K562 (cell line): ENCODE data around the gene CSF2. TPM values are rescaled to one million over a fixed set of nuclear protein-coding genes. Genes with fewer than 3 reads are reported as not detected.
A peak's percentile ranks its signal among the peaks of the same experiment; 100 is the strongest.

Experiments used
- ASH1L ChIP-seq: fragments of 450-650 bp; IDR thresholded peaks from 2 replicates; pipeline ENCODE4 v1.6.1; 2018; ENCODE audit warnings: borderline replicate concordance, mild to moderate bottlenecking, low read depth; ENCODE audit not compliant: partially characterized antibody
- BRF2 ChIP-seq: IDR thresholded peaks from 3 replicates; pipeline ENCODE4 v1.6.1; 2011; ENCODE audit warnings: borderline replicate concordance, mild to moderate bottlenecking; ENCODE audit not compliant: insufficient read length, insufficient read depth
- CBX1 ChIP-seq: sonication (generic); IDR thresholded peaks from 2 replicates; pipeline ENCODE4 v1.6.1; 2016; ENCODE audit warnings: antibody characterized with exemption, low read depth, mild to moderate bottlenecking
- CHD2 ChIP-seq: IDR thresholded peaks from 2 replicates; pipeline ENCODE4 v1.6.1; 2011; ENCODE audit warnings: low read depth, low read length
- E2F1 ChIP-seq: sonication (generic); formaldehyde crosslinking; IDR thresholded peaks from 2 replicates; pipeline ENCODE4 v1.8.1; 2023; ENCODE audit warnings: mild to moderate bottlenecking, missing genetic modification reagents, moderate library complexity
- ETV5 ChIP-seq: sonication (generic); formaldehyde crosslinking; IDR thresholded peaks from 2 replicates; pipeline ENCODE4 v1.4.0; 2020; ENCODE audit warnings: low read depth, mild to moderate bottlenecking, missing genetic modification reagents
- ETV6 ChIP-seq, 3 experiments: fragments of 150-350 bp in 1 of 3; sonication (generic) in 1 of 3; formaldehyde crosslinking in 1 of 3; IDR thresholded peaks; 2 replicates each; pipeline versions ENCODE4 v1.6.1 to v1.8.0; 2014 to 2022; ENCODE audit warnings: borderline replicate concordance in 2 of 3, low read depth in 2 of 3, antibody characterized with exemption in 1 of 3, low read length in 1 of 3, mild to moderate bottlenecking in 1 of 3, missing genetic modification reagents in 1 of 3
- FOXK1 ChIP-seq: sonication (generic); formaldehyde crosslinking; IDR thresholded peaks from 2 replicates; pipeline ENCODE4 v1.8.0; 2022; ENCODE audit warnings: missing genetic modification reagents, mild to moderate bottlenecking, borderline replicate concordance
- GABPA ChIP-seq: fragments of 200-800 bp; sonication (Bioruptor generic); conservative IDR thresholded peaks from 2 replicates; pipeline ENCODE4 v1.6.1; 2016; ENCODE audit warnings: low read depth, missing genetic modification characterization, missing compliant biosample characterization
- HDAC1 ChIP-seq, 2 experiments: fragments of 450-650 bp; IDR thresholded peaks; 2 replicates each; pipeline ENCODE4 v1.6.1; 2016 to 2017; ENCODE audit warnings: inconsistent platforms in 1 of 2, mild to moderate bottlenecking in 1 of 2, moderate library complexity in 1 of 2
- HMGN3 ChIP-seq: IDR thresholded peaks from 2 replicates; pipeline ENCODE4 v1.6.1; 2011; ENCODE audit warnings: borderline replicate concordance, low read depth, mild to moderate bottlenecking, mixed read lengths, low read length; ENCODE audit not compliant: insufficient read length; ENCODE audit errors: extremely low read depth
- HNRNPLL ChIP-seq: fragments of 200-400 bp; formaldehyde crosslinking; IDR thresholded peaks from 2 replicates; pipeline ENCODE4 v1.6.1; 2017; ENCODE audit warnings: low read length, low read depth, mild to moderate bottlenecking; ENCODE audit not compliant: poor library complexity, severe bottlenecking
- JUNB ChIP-seq: fragments of 450-650 bp; formaldehyde crosslinking; conservative IDR thresholded peaks from 2 replicates; pipeline ENCODE4 v1.4.0; 2020; ENCODE audit warnings: mild to moderate bottlenecking
- MCM2 ChIP-seq: fragments of 450-650 bp; IDR thresholded peaks from 2 replicates; pipeline ENCODE4 v1.6.1; 2017; ENCODE audit warnings: low read depth, mild to moderate bottlenecking
- MNT ChIP-seq, 2 experiments: fragments of 450-650 bp; conservative IDR thresholded peaks; 2 replicates each; pipeline ENCODE4 v1.6.1; 2017; ENCODE audit warnings: mild to moderate bottlenecking in 2 of 2, moderate library complexity in 2 of 2
- NCOA1 ChIP-seq: fragments of 450-650 bp; IDR thresholded peaks from 2 replicates; pipeline ENCODE4 v1.6.1; 2016; ENCODE audit warnings: low read depth
- POLR2B ChIP-seq: fragments of 450-650 bp; IDR thresholded peaks from 2 replicates; pipeline ENCODE4 v1.6.1; 2018; ENCODE audit warnings: low read depth; ENCODE audit not compliant: partially characterized antibody
- SMAD2 ChIP-seq: fragments of 150-350 bp; IDR thresholded peaks from 2 replicates; pipeline ENCODE4 v1.6.1; 2014; ENCODE audit warnings: low read depth, mild to moderate bottlenecking, low read length
- SMC3 ChIP-seq: conservative IDR thresholded peaks from 2 replicates; pipeline ENCODE4 v1.6.1; 2011; ENCODE audit warnings: low read depth, low read length, improper control_type of control experiment; ENCODE audit not compliant: insufficient read depth
- SNRNP70 ChIP-seq: fragments of 200-400 bp; formaldehyde crosslinking; optimal IDR thresholded peaks from 2 replicates; pipeline ENCODE3; 2017; ENCODE audit warnings: low read depth, low read length
- ZFP30 ChIP-seq: fragments of 250-450 bp; sonication (Bioruptor Pico); IDR thresholded peaks from 2 replicates; pipeline ENCODE4 v1.8.0; 2022; ENCODE audit warnings: moderate library complexity, mild to moderate bottlenecking, inconsistent platforms, borderline replicate concordance
- ZKSCAN8 ChIP-seq: fragments of 200-800 bp; sonication (Bioruptor generic); IDR thresholded peaks from 2 replicates; pipeline ENCODE4 v1.6.1; 2016; ENCODE audit warnings: missing genetic modification characterization, missing compliant biosample characterization
- ZNF239 ChIP-seq: fragments of 250-450 bp; sonication (Bioruptor Pico); IDR thresholded peaks from 2 replicates; pipeline ENCODE4 v1.4.0; 2020; ENCODE audit warnings: mild to moderate bottlenecking
- polyA plus RNA-seq, 8 experiments: library from polyadenylated mRNA; depleted of rRNA in 4 of 8; stranded (reverse) in 5 of 8; unstranded in 3 of 8; fragments of >200 nt; fragmentation: Nextera tagmentation in 2 of 8; fragmentation: Illumina TruSeq in 1 of 8; extraction: Ambion mirVana in 2 of 8; extraction: Trizol in 1 of 8; gene quantifications; 2 replicates each; pipeline versions ENCODE4 v1.2.1 to v1.2.3, GENCODE V29; 2011 to 2014; ENCODE audit warnings: inconsistent platforms in 1 of 8, missing spikeins in 1 of 8
- total RNA-seq, 7 experiments: library from RNA; depleted of rRNA in 6 of 7; stranded (reverse); fragments of >200 nt in 6 of 7; fragmentation: Illumina TruSeq in 2 of 7; extraction: Trizol in 2 of 7; gene quantifications; 2 replicates each; pipeline versions ENCODE4 v1.2.1 to v1.2.3, GENCODE V29; 2011 to 2021; ENCODE audit warnings: low replicate concordance in 1 of 7

Gene CSF2
- total and polyA plus RNA-seq, 9 of the 15 experiments (the other 6 are each of a cell fraction or from before 2014, with no cell fraction given), result 0.25 to 0.29 TPM; not detected in 7

- no peak for TF ChIP-seq CHD2
- TF ChIP-seq MCM2, result no peak
- TF ChIP-seq MNT (conservative IDR thresholded peaks at IDR 0.05), result no peak
- TF ChIP-seq CBX1, result no peak
- TF ChIP-seq FOXK1 (CRISPR knock-in tag), result no peak
- no peak for TF ChIP-seq ZKSCAN8 (CRISPR knock-in tag)
- TF ChIP-seq ASH1L, result no peak
- TF ChIP-seq HNRNPLL, result no peak
- TF ChIP-seq BRF2, result no peak
- TF ChIP-seq HDAC1 (IDR thresholded peaks at IDR 0.05), result no peak
- no peak for TF ChIP-seq ZFP30 (CRISPR knock-in tag)
- TF ChIP-seq ETV6 (IDR thresholded peaks at IDR 0.05; ENCODE audit: borderline replicate concordance in 1 of 2, low read depth in 2 of 2, low read length in 1 of 2), result no peak
- TF ChIP-seq ETV6 (CRISPR knock-in tag; IDR thresholded peaks at IDR 0.05; ENCODE audit: borderline replicate concordance), result no peak
- no peak for TF ChIP-seq POLR2B
- TF ChIP-seq JUNB, result no peak
- TF ChIP-seq HMGN3, result no peak
- no peak for TF ChIP-seq ZNF239 (CRISPR knock-in tag)
- TF ChIP-seq NCOA1, result no peak
- no peak for TF ChIP-seq SMC3
- TF ChIP-seq GABPA, result peak; percentile 44; the same call in 1 of the 2 replicates
- 0 out of 2 replicates have a peak, but pooled peaks have one; percentile 34 for TF ChIP-seq ETV5
- TF ChIP-seq SNRNP70, result no peak
- TF ChIP-seq SMAD2, result no peak
- TF ChIP-seq E2F1 (CRISPR knock-in tag), result no peak
These were observed 2.9 kb upstream of the CSF2 start (continued) for GRCh38 chr5:132070460-132071337.
